CD4-positive, alpha-beta T cell treated with Interleukin-21 for 1 hour (primary cell): Measurements from ENCODE around the gene LRRC55.

Experiments used
- DNase-seq: peaks from one replicate; pipeline ENCODE4 v3.0.0-alpha.2; 2020

Gene LRRC55

GRCh38 chr11:57203882-57204480 is 22.2 kb downstream of the LRRC55 start:
- no peak for DNase-seq

GRCh38 chr11:57205041-57205641 is 23.4 kb downstream of the LRRC55 start:
- DNase-seq: no peak

GRCh38 chr11:57207168-57207567 is 25.4 kb downstream of the LRRC55 start:
- DNase-seq: no peak

- DNase-seq: no peak
These were observed 29.0 kb downstream of the LRRC55 start for GRCh38 chr11:57210781-57211180.

- DNase-seq: no peak
These were observed 31.8 kb downstream of the LRRC55 start for GRCh38 chr11:57213342-57214097.

- no peak for DNase-seq
These were observed 32.3 kb downstream of the LRRC55 start for GRCh38 chr11:57214098-57214417.

- DNase-seq: no peak
These were observed 32.7 kb downstream of the LRRC55 start for GRCh38 chr11:57214494-57214893.

- DNase-seq: no peak
These were observed 34.7 kb downstream of the LRRC55 start for GRCh38 chr11:57216463-57216862.

GRCh38 chr11:57217053-57217452 is 35.3 kb downstream of the LRRC55 start:
- DNase-seq: no peak

- DNase-seq: no peak
These were observed 37.4 kb downstream of the LRRC55 start for GRCh38 chr11:57219021-57219627.

- DNase-seq: no peak
These were observed 40.5 kb downstream of the LRRC55 start for GRCh38 chr11:57222239-57222638.

- no peak for DNase-seq
These were observed 41.8 kb downstream of the LRRC55 start for GRCh38 chr11:57223601-57224000.

GRCh38 chr11:57224128-57224527 is 42.4 kb downstream of the LRRC55 start:
- no peak for DNase-seq

GRCh38 chr11:57224537-57224936 is 42.8 kb downstream of the LRRC55 start:
- DNase-seq: no peak

- DNase-seq: no peak
These were observed 46.8 kb downstream of the LRRC55 start for GRCh38 chr11:57228600-57228999.

- DNase-seq: no peak
These were observed 48.6 kb downstream of the LRRC55 start for GRCh38 chr11:57230316-57230715.

GRCh38 chr11:57230791-57231538 is 49.2 kb downstream of the LRRC55 start:
- DNase-seq: no peak

- no peak for DNase-seq
These were observed 49.9 kb downstream of the LRRC55 start for GRCh38 chr11:57231539-57232253.

GRCh38 chr11:57233702-57234101 is 51.9 kb downstream of the LRRC55 start:
- DNase-seq: no peak

GRCh38 chr11:57235761-57236703 is 54.3 kb downstream of the LRRC55 start:
- no peak for DNase-seq

- no peak for DNase-seq
These were observed 55.5 kb downstream of the LRRC55 start, which contains the start of gene APLNR for GRCh38 chr11:57237204-57237681. Gene APLNR (minus strand): TSS chr11:57237250. CDS start chr11:57237004, 246 bp downstream.
